Natural killer cell (primary cell): ENCODE results near the gene INPP5F. TPM values are rescaled to one million over a fixed set of nuclear protein-coding genes. Genes with fewer than 3 reads are reported as not detected.

Experiments
- ATAC-seq, 3 donors: fragments of 150-1000 bp in 2 of 3; fragments of 200-7000 bp in 1 of 3; cut with Tn5 transposase; 1 replicate in 1 of 3; 2 replicates in 2 of 3; pipeline ENCODE4 v1.10.0; 2021; ENCODE audit warnings: mild to moderate bottlenecking in 2 of 3, moderate library complexity in 2 of 3
- DNase-seq, 2 donors: peaks; one replicate each; pipeline versions ENCODE4 v3.0.0 to v3.0.0-alpha.2; 2013 to 2021; ENCODE audit warnings: mixed read lengths in 1 of 2
- H3K27ac ChIP-seq: one replicate; pipeline ENCODE4 v1.5.1; 2013; ENCODE audit warnings: mild to moderate bottlenecking, low read length
- H3K27me3 ChIP-seq: one replicate; pipeline ENCODE4 v1.6.1; 2013; ENCODE audit warnings: low read length; ENCODE audit not compliant: control insufficient read depth, insufficient read depth
- H3K36me3 ChIP-seq: one replicate; pipeline ENCODE4 v1.6.1; 2013; ENCODE audit warnings: low read length; ENCODE audit not compliant: control insufficient read depth, insufficient read depth
- H3K4me1 ChIP-seq: one replicate; pipeline ENCODE4 v1.6.1; 2013; ENCODE audit warnings: low read length; ENCODE audit not compliant: control insufficient read depth, insufficient read depth
- H3K4me3 ChIP-seq: one replicate; pipeline ENCODE4 v1.5.1; 2013; ENCODE audit warnings: low read length
- H3K9me3 ChIP-seq: one replicate; pipeline ENCODE4 v1.6.1; 2013; ENCODE audit warnings: low read length; ENCODE audit not compliant: control insufficient read depth, insufficient read depth
- H3K27ac Mint-ChIP-seq, 2 donors: one replicate each; pipeline ENCODE4 v1.8.0; 2022; ENCODE audit warnings: mild to moderate bottlenecking in 2 of 2, mixed read lengths in 2 of 2, moderate library complexity in 1 of 2
- H3K27me3 Mint-ChIP-seq, 2 donors: one replicate each; pipeline ENCODE4 v1.8.0; 2022; ENCODE audit warnings: low read depth in 2 of 2, mixed read lengths in 2 of 2
- H3K36me3 Mint-ChIP-seq: one replicate; pipeline ENCODE4 v1.8.0; 2022; ENCODE audit warnings: mixed read lengths
- H3K4me1 Mint-ChIP-seq, 2 donors: one replicate each; pipeline ENCODE4 v1.8.0; 2022; ENCODE audit warnings: mixed read lengths in 2 of 2
- H3K4me3 Mint-ChIP-seq: one replicate; pipeline ENCODE4 v1.8.0; 2022; ENCODE audit warnings: mild to moderate bottlenecking, moderate library complexity, mixed read lengths
- H3K9me3 Mint-ChIP-seq, 2 donors: one replicate each; pipeline ENCODE4 v1.8.0; 2022; ENCODE audit warnings: mixed read lengths in 2 of 2
- WGBS: methylation state at CpG from one replicate; pipeline ENCODE4 v1.1.7; 2013; ENCODE audit warnings: missing lambda C conversion rate; ENCODE audit not compliant: insufficient coverage; 5-methylcytosine and 5-hydroxymethylcytosine counted together
- intact Hi-C: fragments of 100-400 bp; cut with micrococcal nuclease; formaldehyde crosslinking; loops from one replicate; pipeline ENCODE4 v1.14.2; 2022
- total RNA-seq, 4 donors: library from RNA; stranded (reverse); fragments of 120-200 nt in 1 of 4; gene quantifications; one replicate each; pipeline versions ENCODE4 v1.2.3 to v1.2.4, GENCODE V29; 2013 to 2022
- TF ChIP-seq, protein P1 (sequence below): fragments of 200-600 bp; IDR thresholded peaks from one replicate; pipeline ENCODE4 v1.8.0; 2022; ENCODE audit warnings: antibody characterized with exemption

Gene INPP5F
- total RNA-seq, 3 donors from 2014 or later (not counting 1 experiment from before 2014, with no cell fraction given), result 12.8 to 18.2 (median 15.8) TPM

GRCh38 chr10:119694608-119695007 is 31.2 kb upstream of the INPP5F start:
- intact Hi-C loops, result no loop called here
- 96% methylated on average over 7 of the region's 7 CpGs for WGBS
- TF ChIP-seq, protein P1, sequence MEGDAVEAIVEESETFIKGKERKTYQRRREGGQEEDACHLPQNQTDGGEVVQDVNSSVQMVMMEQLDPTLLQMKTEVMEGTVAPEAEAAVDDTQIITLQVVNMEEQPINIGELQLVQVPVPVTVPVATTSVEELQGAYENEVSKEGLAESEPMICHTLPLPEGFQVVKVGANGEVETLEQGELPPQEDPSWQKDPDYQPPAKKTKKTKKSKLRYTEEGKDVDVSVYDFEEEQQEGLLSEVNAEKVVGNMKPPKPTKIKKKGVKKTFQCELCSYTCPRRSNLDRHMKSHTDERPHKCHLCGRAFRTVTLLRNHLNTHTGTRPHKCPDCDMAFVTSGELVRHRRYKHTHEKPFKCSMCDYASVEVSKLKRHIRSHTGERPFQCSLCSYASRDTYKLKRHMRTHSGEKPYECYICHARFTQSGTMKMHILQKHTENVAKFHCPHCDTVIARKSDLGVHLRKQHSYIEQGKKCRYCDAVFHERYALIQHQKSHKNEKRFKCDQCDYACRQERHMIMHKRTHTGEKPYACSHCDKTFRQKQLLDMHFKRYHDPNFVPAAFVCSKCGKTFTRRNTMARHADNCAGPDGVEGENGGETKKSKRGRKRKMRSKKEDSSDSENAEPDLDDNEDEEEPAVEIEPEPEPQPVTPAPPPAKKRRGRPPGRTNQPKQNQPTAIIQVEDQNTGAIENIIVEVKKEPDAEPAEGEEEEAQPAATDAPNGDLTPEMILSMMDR, result no peak
- Mint-ChIP-seq H3K36me3 (no peaks in the 10 kb centered on the region), H3K4me1 (peaks cover 38 to 39% of the 10 kb centered on the region in 2 donors), H3K4me3 (peak overlapping the region; percentile 49), H3K9me3 (no peaks in the 10 kb centered on the region), H3K27me3 (no peaks in the 10 kb centered on the region), H3K27ac (peak overlapping the region; percentile 83 to 88)
- Histone ChIP-seq H3K27ac (no peak overlapping the region), H3K27me3 (no peaks in the 10 kb centered on the region), H3K4me3 (no peak overlapping the region), H3K9me3 (no peaks in the 10 kb centered on the region), H3K36me3 (no peaks in the 10 kb centered on the region), H3K4me1 (peaks cover 29% of the 10 kb centered on the region)
- no peak for ATAC-seq
- DNase-seq, result no peak

- intact Hi-C loops, result no loop called here
- H3K4me3 Mint-ChIP-seq, result no peak overlapping the region
- 81% methylated on average over 2 of the region's 4 CpGs for WGBS
- no peak overlapping the region for H3K27ac Mint-ChIP-seq
- no peaks in the 10 kb centered on the region for H3K9me3 Mint-ChIP-seq
- no peaks in the 10 kb centered on the region for H3K9me3 ChIP-seq
- DNase-seq, result no peak
- H3K4me1 Mint-ChIP-seq, result peaks cover 0 to 5% of the 10 kb centered on the region in 2 donors
- no peak overlapping the region for H3K4me3 ChIP-seq
- peaks cover 0 to 3% of the 10 kb centered on the region in 2 donors for H3K27me3 Mint-ChIP-seq
- no peak for ATAC-seq
- H3K36me3 Mint-ChIP-seq, result no peaks in the 10 kb centered on the region
- H3K36me3 ChIP-seq, result no peaks in the 10 kb centered on the region
- no peaks in the 10 kb centered on the region for H3K27me3 ChIP-seq
- peaks cover 13% of the 10 kb centered on the region for H3K4me1 ChIP-seq
- TF ChIP-seq, protein P1, result no peak
- H3K27ac ChIP-seq, result peak overlapping the region; percentile 61
These were observed 25.4 kb upstream of the INPP5F start for GRCh38 chr10:119700321-119700954.

DNA sequence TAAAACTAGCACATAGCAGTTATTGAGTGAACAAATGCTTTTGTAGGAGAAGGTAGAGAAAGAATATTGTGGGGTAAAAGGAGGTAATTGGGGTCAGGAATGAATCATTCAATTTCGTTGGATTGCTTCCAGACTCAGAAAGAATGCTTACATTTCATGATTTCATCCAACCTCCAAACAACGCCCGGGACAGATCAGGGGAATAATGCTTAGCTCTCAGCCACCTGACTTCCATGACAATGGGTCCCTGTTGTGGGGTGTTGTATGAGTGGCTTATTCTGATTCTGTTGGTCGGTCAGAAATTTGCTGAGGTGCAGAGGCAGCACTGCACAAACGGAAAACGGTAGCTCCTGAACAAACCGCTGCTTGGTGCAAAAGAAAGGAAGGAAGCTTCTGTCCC is 24.0 kb upstream of the INPP5F start:
- peaks cover 0 to 3% of the 10 kb centered on the region in 2 donors for H3K27me3 Mint-ChIP-seq
- H3K4me3 ChIP-seq, result no peak overlapping the region
- peaks cover 17% of the 10 kb centered on the region for H3K4me1 ChIP-seq
- peaks cover 2 to 4% of the 10 kb centered on the region in 2 donors for H3K9me3 Mint-ChIP-seq
- H3K36me3 Mint-ChIP-seq, result no peaks in the 10 kb centered on the region
- peaks cover 5% of the 10 kb centered on the region for H3K9me3 ChIP-seq
- intact Hi-C loops, result no loop called here
- H3K4me1 Mint-ChIP-seq, result no peaks in the 10 kb centered on the region
- no peaks in the 10 kb centered on the region for H3K36me3 ChIP-seq
- ATAC-seq (no peak), DNase-seq (no peak)
- H3K27ac Mint-ChIP-seq, result no peak overlapping the region
- WGBS, result 91% methylated on average over 4 of the region's 7 CpGs
- H3K27me3 ChIP-seq, result no peaks in the 10 kb centered on the region
- H3K4me3 Mint-ChIP-seq, result no peak overlapping the region
- TF ChIP-seq, protein P1, result no peak
- peak overlapping the region; percentile 15 for H3K27ac ChIP-seq

GRCh38 chr10:119702583-119702982 is 23.3 kb upstream of the INPP5F start:
- no peaks in the 10 kb centered on the region for H3K36me3 Mint-ChIP-seq
- H3K4me1 ChIP-seq, result peaks cover 17% of the 10 kb centered on the region
- ATAC-seq (no peak), DNase-seq (no peak)
- TF ChIP-seq, protein P1, result no peak
- H3K27me3 ChIP-seq, result no peaks in the 10 kb centered on the region
- WGBS, result 77% methylated on average over 1 of the region's 2 CpGs
- no peak overlapping the region for H3K4me3 ChIP-seq
- H3K27me3 Mint-ChIP-seq, result peaks cover 0 to 3% of the 10 kb centered on the region in 2 donors
- no peaks in the 10 kb centered on the region for H3K36me3 ChIP-seq
- H3K4me1 Mint-ChIP-seq, result no peaks in the 10 kb centered on the region
- no peak overlapping the region for H3K27ac ChIP-seq
- H3K9me3 ChIP-seq, result peaks cover 6% of the 10 kb centered on the region
- intact Hi-C loops, result no loop called here
- no peak overlapping the region for H3K4me3 Mint-ChIP-seq
- no peak overlapping the region for H3K27ac Mint-ChIP-seq
- peaks cover 2 to 4% of the 10 kb centered on the region in 2 donors for H3K9me3 Mint-ChIP-seq
